Transverse colon (tissue), 4 donors: ENCODE data around the gene LMF1. TPM values are rescaled to one million over a fixed set of nuclear protein-coding genes. Genes with fewer than 3 reads are reported as not detected.

Experiments used
- DNase-seq: peaks from one replicate; pipeline ENCODE4 v3.0.0-alpha.2; 2019
- H3K27ac ChIP-seq, 4 donors: fragments of 200-600 bp; sonication (generic); 2 replicates each; pipeline ENCODE4 v1.5.1; 2016 to 2018; ENCODE audit warnings: inconsistent platforms in 4 of 4
- H3K27me3 ChIP-seq: fragments of 200-600 bp; sonication (generic); 2 replicates; pipeline ENCODE4 v1.5.1; 2017; ENCODE audit warnings: inconsistent platforms
- H3K36me3 ChIP-seq, 4 donors: fragments of 200-600 bp; sonication (generic); 2 replicates each; pipeline ENCODE4 v1.5.1; 2017 to 2019; ENCODE audit warnings: inconsistent platforms in 4 of 4
- H3K4me1 ChIP-seq, 4 donors: fragments of 200-600 bp; sonication (generic); 2 replicates each; pipeline ENCODE4 v1.5.1; 2017 to 2020; ENCODE audit warnings: inconsistent platforms in 4 of 4
- H3K4me3 ChIP-seq, 4 donors: fragments of 200-600 bp; sonication (generic); 1 replicate in 1 of 4; 2 replicates in 3 of 4; pipeline versions ENCODE4 v1.5.1 to v1.6.1; 2017 to 2019; ENCODE audit warnings: inconsistent platforms in 4 of 4
- H3K9me3 ChIP-seq, 2 donors: fragments of 200-600 bp; sonication (generic); 2 replicates each; pipeline ENCODE4 v1.5.1; 2017 to 2019; ENCODE audit warnings: inconsistent platforms in 2 of 2
- EP300 ChIP-seq: sonication (generic); formaldehyde crosslinking; IDR thresholded peaks from one replicate; pipeline ENCODE4 v1.6.1; 2017; ENCODE audit warnings: antibody characterized with exemption, low read depth
- POLR2A ChIP-seq: fragments of 450-650 bp; IDR thresholded peaks from one replicate; pipeline ENCODE4 v1.6.1; 2016; ENCODE audit warnings: antibody characterized with exemption, mild to moderate bottlenecking, moderate library complexity
- POLR2AphosphoS5 ChIP-seq, 3 donors: sonication (generic); formaldehyde crosslinking; IDR thresholded peaks; one replicate each; pipeline ENCODE4 v1.6.1; 2016; ENCODE audit warnings: antibody characterized with exemption in 3 of 3
- WGBS, 2 donors: methylation state at CpG; one replicate each; pipeline ENCODE4 v1.1.5; 2018; ENCODE audit warnings: low coverage in 1 of 2; 5-methylcytosine and 5-hydroxymethylcytosine counted together
- in situ Hi-C, 4 donors: fragments of 200-750 bp; cut with MboI; loops; one replicate each; pipeline versions ENCODE4 v1.15.0 to v1.15.1; 2017; ENCODE audit warnings: low sequenced_read_pairs in 3 of 4, low pct_ligation_motif_present in 1 of 4, low pct_unique_long_range_greater_than_20kb in 1 of 4
- intact Hi-C: fragments of 100-400 bp; cut with DNase I; formaldehyde crosslinking; loops from one replicate; pipeline ENCODE4 v1.15.1; 2023; ENCODE audit warnings: low total_unique reads
- total RNA-seq, 4 donors: library from RNA; depleted of rRNA; stranded (reverse); fragments of >200 nt; gene quantifications; one replicate each; pipeline ENCODE4 v1.1.0, GENCODE V29; 2016
- TF ChIP-seq, protein P1 (sequence below), 5 experiments: fragments of 200-600 bp in 3 of 5; fragments of 450-650 bp in 2 of 5; sonication (generic) in 3 of 5; IDR thresholded peaks; 1 replicate in 2 of 5; 2 replicates in 3 of 5; pipeline ENCODE4 v1.5.1; 2016 to 2017; ENCODE audit warnings: antibody characterized with exemption in 5 of 5, inconsistent platforms in 3 of 5, mild to moderate bottlenecking in 2 of 5, moderate library complexity in 1 of 5

LMF1 gene
- total RNA-seq, 4 donors from 2014 or later: 15.9 to 34.8 (median 19.6) TPM

DNA sequence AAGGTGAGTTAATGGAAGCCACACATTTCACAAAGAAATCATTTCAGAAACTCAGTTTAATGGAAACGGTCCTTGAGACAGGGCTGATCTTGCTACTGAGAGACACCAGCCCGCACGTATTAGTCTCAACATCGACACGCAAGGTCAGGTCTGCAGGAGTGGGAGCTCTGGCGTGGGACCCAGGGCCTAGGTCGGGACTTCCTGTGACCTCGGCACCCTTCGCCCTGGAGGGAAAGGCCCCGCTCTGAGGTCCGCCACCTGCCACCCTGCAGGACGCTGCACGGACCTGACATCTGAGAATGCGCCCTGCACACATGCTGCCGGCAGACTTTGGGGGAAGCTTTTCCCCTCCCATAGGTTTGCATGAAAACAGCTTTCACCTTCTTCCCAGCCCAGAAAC is 59.7 kb downstream of the LMF1 start:
- 97% methylated on average over 15 of the region's 15 CpGs; no CpG with 5 or more reads in 1 of the 2 donors for WGBS, 2 donors
- no peak overlapping the region for H3K27ac ChIP-seq
- peaks cover 0 to 8% of the 10 kb centered on the region in 2 donors for H3K9me3 ChIP-seq
- no peaks in the 10 kb centered on the region for H3K27me3 ChIP-seq
- DNase-seq: no peak
- no peaks in the 10 kb centered on the region for H3K4me1 ChIP-seq
- TF ChIP-seq POLR2AphosphoS5 (IDR thresholded peaks at IDR 0.05): no peak
- TF ChIP-seq POLR2A: no peak
- TF ChIP-seq, protein P1, sequence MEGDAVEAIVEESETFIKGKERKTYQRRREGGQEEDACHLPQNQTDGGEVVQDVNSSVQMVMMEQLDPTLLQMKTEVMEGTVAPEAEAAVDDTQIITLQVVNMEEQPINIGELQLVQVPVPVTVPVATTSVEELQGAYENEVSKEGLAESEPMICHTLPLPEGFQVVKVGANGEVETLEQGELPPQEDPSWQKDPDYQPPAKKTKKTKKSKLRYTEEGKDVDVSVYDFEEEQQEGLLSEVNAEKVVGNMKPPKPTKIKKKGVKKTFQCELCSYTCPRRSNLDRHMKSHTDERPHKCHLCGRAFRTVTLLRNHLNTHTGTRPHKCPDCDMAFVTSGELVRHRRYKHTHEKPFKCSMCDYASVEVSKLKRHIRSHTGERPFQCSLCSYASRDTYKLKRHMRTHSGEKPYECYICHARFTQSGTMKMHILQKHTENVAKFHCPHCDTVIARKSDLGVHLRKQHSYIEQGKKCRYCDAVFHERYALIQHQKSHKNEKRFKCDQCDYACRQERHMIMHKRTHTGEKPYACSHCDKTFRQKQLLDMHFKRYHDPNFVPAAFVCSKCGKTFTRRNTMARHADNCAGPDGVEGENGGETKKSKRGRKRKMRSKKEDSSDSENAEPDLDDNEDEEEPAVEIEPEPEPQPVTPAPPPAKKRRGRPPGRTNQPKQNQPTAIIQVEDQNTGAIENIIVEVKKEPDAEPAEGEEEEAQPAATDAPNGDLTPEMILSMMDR (IDR thresholded peaks at IDR 0.05): no peak
- TF ChIP-seq EP300: no peak
- H3K4me3 ChIP-seq: no peak overlapping the region
- in situ Hi-C loops (no loop called here), intact Hi-C loops (no loop called here)
- peaks cover 0 to 11% (median 0%) of the 10 kb centered on the region in 4 donors for H3K36me3 ChIP-seq

DNA sequence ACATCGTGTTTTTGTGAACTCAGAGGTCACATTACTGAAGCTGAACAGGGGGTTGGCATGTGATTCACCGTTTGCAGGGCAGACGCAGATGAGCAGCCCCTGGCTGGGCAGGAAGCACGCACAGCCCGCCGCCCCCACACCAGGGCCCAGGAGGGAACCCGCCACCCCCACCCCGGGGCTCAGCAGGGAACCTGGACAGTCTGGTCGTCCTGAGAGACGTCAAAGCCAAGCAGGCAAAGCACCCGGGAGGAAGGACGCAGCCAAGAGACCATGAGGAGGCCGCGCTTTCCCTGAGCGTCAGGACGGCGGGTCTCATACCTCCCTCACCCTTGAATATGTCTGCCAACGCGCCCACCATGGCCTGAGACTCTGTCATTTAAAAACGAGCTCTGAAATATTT is 60.6 kb downstream of the LMF1 start:
- TF ChIP-seq EP300 (no peak), POLR2A (no peak), POLR2AphosphoS5 (IDR thresholded peaks at IDR 0.05) (no peak)
- TF ChIP-seq, protein P1 (IDR thresholded peaks at IDR 0.05): no peak
- H3K27me3 ChIP-seq: no peaks in the 10 kb centered on the region
- in situ Hi-C loops: no loop called here
- H3K27ac ChIP-seq: no peak overlapping the region
- DNase-seq: no peak
- peaks cover 0 to 8% of the 10 kb centered on the region in 2 donors for H3K9me3 ChIP-seq
- H3K4me3 ChIP-seq: no peak overlapping the region
- H3K4me1 ChIP-seq: no peaks in the 10 kb centered on the region
- peaks cover 0 to 11% (median 0%) of the 10 kb centered on the region in 4 donors for H3K36me3 ChIP-seq
- 91% methylated on average over 20 of the region's 20 CpGs; no CpG with 5 or more reads in 1 of the 2 donors for WGBS, 2 donors
- intact Hi-C loops: no loop called here

DNA sequence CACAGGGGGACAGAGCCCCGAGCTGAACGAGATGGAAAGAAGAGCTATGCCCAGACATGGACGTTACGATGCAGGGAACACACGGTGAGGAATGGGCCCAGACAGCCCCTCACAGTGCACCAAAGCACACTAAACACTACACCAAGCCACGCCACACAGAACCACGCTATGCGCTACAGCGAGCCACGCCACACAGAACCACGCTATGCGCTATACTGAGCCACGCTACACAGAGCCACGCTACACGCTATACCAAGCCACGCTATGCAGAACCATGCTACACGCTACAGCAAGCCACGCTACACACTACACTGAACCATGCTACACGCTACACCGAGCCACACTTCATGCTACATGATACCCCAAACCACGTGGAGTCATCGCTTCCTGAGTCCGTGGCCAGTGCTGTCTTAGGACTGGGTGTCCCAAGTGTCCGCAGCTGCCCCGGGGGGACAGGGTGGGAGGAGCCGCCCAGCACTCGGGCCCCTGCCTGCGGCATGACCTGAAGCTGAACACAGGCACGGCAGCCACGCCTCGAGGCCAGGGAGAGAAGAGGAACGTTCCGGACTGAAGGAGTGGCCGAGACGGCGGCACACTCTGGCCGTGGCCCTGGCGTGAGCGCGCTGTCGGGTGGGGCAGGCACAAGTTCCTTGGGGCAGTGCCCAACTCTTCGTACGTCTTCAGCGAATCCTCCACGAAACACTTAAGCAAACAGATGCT is 61.3 kb downstream of the LMF1 start:
- TF ChIP-seq POLR2AphosphoS5 (IDR thresholded peaks at IDR 0.05) (no peak), POLR2A (no peak), EP300 (no peak)
- TF ChIP-seq, protein P1 (IDR thresholded peaks at IDR 0.05): no peak
- in situ Hi-C loops: no loop called here
- H3K27ac ChIP-seq: no peak overlapping the region
- no peak for DNase-seq
- 93 to 96% methylated on average over 9 to 44 of the region's 45 CpGs for WGBS, 2 donors
- H3K4me1 ChIP-seq: no peaks in the 10 kb centered on the region
- no peaks in the 10 kb centered on the region for H3K27me3 ChIP-seq
- intact Hi-C loops: loop anchor here (1.0 kb wide), 1 partner anchor 128 kb away; no protein-coding TSS in a partner anchor
- H3K4me3 ChIP-seq: no peak overlapping the region
- peaks cover 0 to 8% of the 10 kb centered on the region in 2 donors for H3K9me3 ChIP-seq
- peaks cover 0 to 11% (median 0%) of the 10 kb centered on the region in 4 donors for H3K36me3 ChIP-seq

DNA sequence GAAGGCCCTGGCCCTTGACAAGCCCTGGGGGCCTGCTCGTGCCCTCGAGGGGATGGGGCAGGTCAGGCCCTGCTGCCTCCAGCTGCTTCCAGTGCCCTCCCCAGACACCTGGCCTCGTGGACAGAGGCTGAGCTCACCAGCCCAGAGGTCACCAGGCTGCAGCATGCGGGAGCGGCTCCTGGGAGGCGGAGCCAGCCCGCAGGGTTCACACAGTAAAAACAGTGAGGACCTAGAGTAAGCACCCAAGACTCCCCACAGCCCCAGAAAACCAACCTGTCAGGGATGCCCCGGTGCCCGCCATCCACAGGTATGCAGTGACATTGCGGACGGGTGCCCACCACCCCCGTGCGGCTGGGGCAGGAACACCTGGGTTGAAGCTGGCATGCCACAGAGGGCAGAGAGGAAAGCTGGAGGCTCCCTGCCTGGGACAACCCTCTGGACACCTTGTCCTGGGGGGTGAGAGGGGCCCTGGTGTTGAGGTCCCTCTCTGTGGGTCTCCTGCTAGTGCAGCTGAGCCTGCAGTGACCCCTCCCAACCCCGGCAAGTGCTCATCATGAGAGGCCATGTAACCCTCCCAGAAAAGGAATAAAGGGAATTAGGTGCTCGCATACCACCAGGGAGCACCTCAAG is 62.1 kb downstream of the LMF1 start:
- peaks cover 0 to 8% of the 10 kb centered on the region in 2 donors for H3K9me3 ChIP-seq
- WGBS, 2 donors: 95% methylated on average over 15 of the region's 15 CpGs; no CpG with 5 or more reads in 1 of the 2 donors
- TF ChIP-seq POLR2A (no peak), EP300 (no peak), POLR2AphosphoS5 (IDR thresholded peaks at IDR 0.05) (no peak)
- TF ChIP-seq, protein P1 (IDR thresholded peaks at IDR 0.05): no peak
- H3K27me3 ChIP-seq: no peaks in the 10 kb centered on the region
- H3K4me1 ChIP-seq: no peaks in the 10 kb centered on the region
- intact Hi-C loops: loop anchor here (1.0 kb wide), 1 partner anchor 129 kb away; no protein-coding TSS in a partner anchor
- H3K4me3 ChIP-seq: no peak overlapping the region
- no peak overlapping the region for H3K27ac ChIP-seq
- peaks cover 0 to 11% (median 0%) of the 10 kb centered on the region in 4 donors for H3K36me3 ChIP-seq
- in situ Hi-C loops: no loop called here
- DNase-seq: no peak
